Heart left ventricle (tissue), 16 donors: ENCODE data around the gene SIGLEC9. TPM values are rescaled to one million over a fixed set of nuclear protein-coding genes. Genes with fewer than 3 reads are reported as not detected.

Experiments used
- ATAC-seq, 4 donors: fragments of 200-7000 bp; cut with Tn5 transposase; one replicate each; pipeline ENCODE4 v1.9.1; 2020 to 2022; ENCODE audit warnings: moderate library complexity in 4 of 4, mild to moderate bottlenecking in 3 of 4, moderate number of reproducible peaks in 1 of 4
- DNase-seq, 5 donors: peaks; one replicate each; pipeline ENCODE4 v3.0.0-alpha.2; 2020
- H3K27ac ChIP-seq, 12 donors: fragments of 200-600 bp; sonication (generic) in 4 of 12; one replicate each; pipeline versions ENCODE4 v1.5.0 to v1.8.0; 2016 to 2022; ENCODE audit warnings: mild to moderate bottlenecking in 2 of 12
- H3K27me3 ChIP-seq, 9 donors: fragments of 200-600 bp; sonication (generic) in 2 of 9; one replicate each; pipeline versions ENCODE4 v1.5.1 to v1.8.0; 2016 to 2022; ENCODE audit warnings: mild to moderate bottlenecking in 3 of 9
- H3K36me3 ChIP-seq, 9 donors: fragments of 200-600 bp; sonication (generic) in 2 of 9; one replicate each; pipeline versions ENCODE4 v1.5.0 to v1.8.0; 2018 to 2022; ENCODE audit warnings: mild to moderate bottlenecking in 2 of 9
- H3K4me1 ChIP-seq, 12 donors: fragments of 200-600 bp; sonication (generic) in 4 of 12; one replicate each; pipeline versions ENCODE4 v1.5.0 to v1.8.0; 2016 to 2022; ENCODE audit warnings: mild to moderate bottlenecking in 3 of 12
- H3K4me3 ChIP-seq, 12 donors: fragments of 200-600 bp; sonication (generic) in 4 of 12; one replicate each; pipeline versions ENCODE4 v1.5.0 to v1.8.0; 2017 to 2022; ENCODE audit warnings: mild to moderate bottlenecking in 9 of 12, moderate library complexity in 4 of 12
- H3K9me3 ChIP-seq, 12 donors: fragments of 200-600 bp; sonication (generic) in 4 of 12; one replicate each; pipeline versions ENCODE4 v1.5.0 to v1.8.0; 2016 to 2022; ENCODE audit warnings: mild to moderate bottlenecking in 1 of 12
- POLR2A ChIP-seq, 2 donors: fragments of 450-650 bp; IDR thresholded peaks; one replicate each; pipeline ENCODE4 v1.6.1; 2017; ENCODE audit warnings: antibody characterized with exemption in 2 of 2, mild to moderate bottlenecking in 2 of 2, moderate library complexity in 2 of 2
- WGBS, 4 donors: extraction: QIAGEN DNeasy Blood & Tissue Kit in 2 of 4; methylation state at CpG; one replicate each; pipeline versions ENCODE4 v1.1.5 to v1.1.7; 2013 to 2018; 5-methylcytosine and 5-hydroxymethylcytosine counted together
- intact Hi-C, 10 donors: fragments of 100-400 bp; cut with DNase I; formaldehyde crosslinking; loops; one replicate each; pipeline versions ENCODE4 v1.11.1 to v1.14.2; 2022
- polyA plus RNA-seq, 2 donors: library from polyadenylated mRNA; stranded (reverse); fragments of 200-250 nt; gene quantifications; one replicate each; pipeline ENCODE4 v1.2.3, GENCODE V29; 2013
- total RNA-seq, 9 donors: library from RNA; depleted of rRNA in 2 of 9; stranded (reverse); fragments of >200 nt in 2 of 9; fragmentation: NEBNext Ultra II Directional in 3 of 9; extraction: Animal tissue kit (Norgen Biotek cat#: 25700) in 3 of 9; gene quantifications; one replicate each; pipeline versions ENCODE4 v1.1.0 to v1.2.4, GENCODE V29; 2016 to 2023
- donor health status: ischemic (EF 13 %, LVEDD 7.1; RV severe dilation, severe dysfunction).
- donor health status: healthy with polysubstance abuse.
- donor health status: DM: no; HTN: yes; CAD: no.
- donor health status: DM: no; HTN: no; CAD: no.
- donor health status: ischemic (EF 25% LVEDD 6.9; RV normal size, moderate dysfunction).
- donor health status: ischemic (EF 25% LVEDD 5.7; RV mildly dilated, moderate dysfunction).
- donor health status: healthy.
- donor health status: DM: yes; HTN: yes; CAD: no.
- donor health status: ischemic (EF 35%, LVEDD 5.7; RV mildly dilated, moderate dysfunction).
- donor health status: nonischemic (EF 11% LVEDD 7.7; RV severe dilation, severe dysfunction).
- donor health status: DM: yes; HTN: yes; CAD: no.
- donor health status: PGD.
- donor health status: ischemic (EF 29% LVEDD 5.4; RV normal size, mild dysfunction).
- donor health status: nonischemic (EF 23%, LVEDD 6.1; RV moderate dilation, normal function).

The SIGLEC9 gene
- total and polyA plus RNA-seq, 11 donors = 0.27 to 18.5 (median 1.7) TPM

DNA sequence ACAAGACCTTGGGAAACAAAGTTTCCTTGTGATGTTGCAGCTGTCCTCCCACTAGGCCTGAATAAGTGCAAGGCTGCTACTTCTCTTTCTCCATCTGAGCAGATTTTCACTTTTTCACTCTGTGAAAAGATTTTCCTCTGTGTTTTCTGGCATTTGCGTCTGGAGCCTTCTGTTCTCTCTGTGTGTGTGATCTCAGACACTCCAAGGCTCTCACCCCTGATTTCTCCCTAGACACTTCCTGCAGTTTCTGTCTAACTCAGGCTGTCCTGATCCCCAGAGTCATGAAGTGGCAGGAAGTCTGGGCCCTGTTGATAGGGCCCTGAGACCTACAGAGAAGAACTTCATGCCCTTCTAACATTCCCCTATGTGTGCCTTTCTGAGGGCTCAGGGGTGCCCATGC, 54.5 kb downstream of the SIGLEC9 start:
- no peaks in the 10 kb centered on the region for H3K9me3 ChIP-seq
- H3K4me1 ChIP-seq = no peaks in the 10 kb centered on the region
- H3K4me3 ChIP-seq = no peak overlapping the region
- TF ChIP-seq POLR2A (IDR thresholded peaks at IDR 0.05) = no peak
- H3K27ac ChIP-seq = peak overlapping the region in 4 of 12 donors; percentile 19 to 42 (median 33)
- peak in 3 of 4 donors; percentile 28 to 53 (median 42) for ATAC-seq
- intact Hi-C loops = loop anchor here in 1 of 10 donors (10.0 kb wide), 1 partner anchor 154 kb away; the partner anchor contains the start of gene KLK11
- 27 to 32% (median 31%) methylated on average over 1 of the region's 1 CpG for WGBS, 4 donors
- no peaks in the 10 kb centered on the region for H3K36me3 ChIP-seq
- H3K27me3 ChIP-seq = peaks cover 0 to 25% (median 3%) of the 10 kb centered on the region in 9 donors
- DNase-seq = no peak

Other genes with a start within 250 kb of the SIGLEC9 start
- gene KLK4, start 213.5 kb upstream of the SIGLEC9 start, total RNA-seq = not detected
- not detected for gene KLK4, start 213.5 kb upstream of the SIGLEC9 start, polyA plus RNA-seq
- 1 to 10 TPM in 1 of 9 donors, not detected in 8; 5.4 TPM for gene KLK5, start 171.9 kb upstream of the SIGLEC9 start, total RNA-seq
- gene KLK5, start 171.9 kb upstream of the SIGLEC9 start, polyA plus RNA-seq = not detected
- not detected for gene KLK6, start 155.3 kb upstream of the SIGLEC9 start, total RNA-seq
- gene KLK6, start 155.3 kb upstream of the SIGLEC9 start, polyA plus RNA-seq = not detected
- 1 to 10 TPM in 1 of 9 donors, not detected in 8; 4.1 TPM for gene KLK7, start 141.0 kb upstream of the SIGLEC9 start, total RNA-seq
- gene KLK7, start 141.0 kb upstream of the SIGLEC9 start, polyA plus RNA-seq = not detected
- gene KLK8, start 123.3 kb upstream of the SIGLEC9 start, total RNA-seq = 1 to 10 TPM in 1 of 9 donors, not detected in 8; 1.9 TPM
- not detected for gene KLK8, start 123.3 kb upstream of the SIGLEC9 start, polyA plus RNA-seq
- 1 to 10 TPM in 1 of 9 donors, under 1 TPM in 4, not detected in 4; 0.12 to 4.0 (median 0.37) TPM for gene KLK10, start 105.2 kb upstream of the SIGLEC9 start, total RNA-seq
- under 1 TPM in 1 of 2 donors, not detected in 1; 0.33 TPM for gene KLK10, start 105.2 kb upstream of the SIGLEC9 start, polyA plus RNA-seq
- gene KLK11, start 98.3 kb upstream of the SIGLEC9 start, total RNA-seq = 10 to 100 TPM in 1 of 9 donors, under 1 TPM in 1, not detected in 7; 0.32 to 19.1 TPM
- under 1 TPM; 0.35 to 0.42 TPM for gene KLK11, start 98.3 kb upstream of the SIGLEC9 start, polyA plus RNA-seq
- not detected for gene KLK12, start 89.9 kb upstream of the SIGLEC9 start, total RNA-seq
- not detected for gene KLK12, start 89.9 kb upstream of the SIGLEC9 start, polyA plus RNA-seq
- gene KLK13, start 59.8 kb upstream of the SIGLEC9 start, total RNA-seq = 1 to 10 TPM in 1 of 9 donors, not detected in 8; 2.2 TPM
- under 1 TPM in 1 of 2 donors, not detected in 1; 0.90 TPM for gene KLK13, start 59.8 kb upstream of the SIGLEC9 start, polyA plus RNA-seq
- gene KLK14, start 42.0 kb upstream of the SIGLEC9 start, total RNA-seq = under 1 TPM in 6 of 9 donors, not detected in 3; 0.23 to 0.64 (median 0.34) TPM
- under 1 TPM in 1 of 2 donors, not detected in 1; 0.17 TPM for gene KLK14, start 42.0 kb upstream of the SIGLEC9 start, polyA plus RNA-seq
- 10 to 100 TPM in 1 of 9 donors, 1 to 10 TPM in 8; 2.5 to 11.2 (median 4.2) TPM for gene CTU1, start 16.5 kb upstream of the SIGLEC9 start, total RNA-seq
- gene CTU1, start 16.5 kb upstream of the SIGLEC9 start, polyA plus RNA-seq = 1 to 10 TPM; 1.4 to 2.4 TPM
- gene SIGLEC7, start 17.4 kb downstream of the SIGLEC9 start, total RNA-seq = 1 to 10 TPM in 3 of 9 donors, under 1 TPM in 4, not detected in 2; 0.51 to 6.1 (median 0.63) TPM
- 1 to 10 TPM; 1.0 to 1.2 TPM for gene SIGLEC7, start 17.4 kb downstream of the SIGLEC9 start, polyA plus RNA-seq
- 10 to 100 TPM in 2 of 9 donors, 1 to 10 TPM in 7; 1.1 to 46.6 (median 3.2) TPM for gene CD33, start 100.2 kb downstream of the SIGLEC9 start, total RNA-seq
- 1 to 10 TPM; 1.7 to 2.3 TPM for gene CD33, start 100.2 kb downstream of the SIGLEC9 start, polyA plus RNA-seq
- not detected for gene SIGLECL1, start 126.2 kb downstream of the SIGLEC9 start, total RNA-seq
- gene SIGLECL1, start 126.2 kb downstream of the SIGLEC9 start, polyA plus RNA-seq = not detected
- under 1 TPM in 1 of 9 donors, not detected in 8; 0.09 TPM for gene IGLON5, start 186.7 kb downstream of the SIGLEC9 start, total RNA-seq
- gene IGLON5, start 186.7 kb downstream of the SIGLEC9 start, polyA plus RNA-seq = under 1 TPM in 1 of 2 donors, not detected in 1; 0.10 TPM
- 1 to 10 TPM in 2 of 9 donors, under 1 TPM in 7; 0.40 to 1.2 (median 0.74) TPM for gene VSIG10L, start 217.2 kb downstream of the SIGLEC9 start, total RNA-seq
- gene VSIG10L, start 217.2 kb downstream of the SIGLEC9 start, polyA plus RNA-seq = 1 to 10 TPM; 1.2 to 1.7 TPM
- 100 to 1,000 TPM; 206 to 835 (median 280) TPM for gene ETFB, start 241.5 kb downstream of the SIGLEC9 start, total RNA-seq
- gene ETFB, start 241.5 kb downstream of the SIGLEC9 start, polyA plus RNA-seq = 100 to 1,000 TPM; 301 to 675 TPM
- 1 to 10 TPM in 3 of 9 donors, under 1 TPM in 3, not detected in 3; 0.46 to 2.3 (median 0.92) TPM for gene CLDND2, start 244.1 kb downstream of the SIGLEC9 start, total RNA-seq
- gene CLDND2, start 244.1 kb downstream of the SIGLEC9 start, polyA plus RNA-seq = not detected
- gene NKG7, start 247.7 kb downstream of the SIGLEC9 start, total RNA-seq = 10 to 100 TPM in 1 of 9 donors, 1 to 10 TPM in 6, not detected in 2; 1.0 to 31.2 (median 2.4) TPM
- 1 to 10 TPM; 1.0 to 2.9 TPM for gene NKG7, start 247.7 kb downstream of the SIGLEC9 start, polyA plus RNA-seq